ENCODE measurements around the gene PPP1R14B.

DNA sequence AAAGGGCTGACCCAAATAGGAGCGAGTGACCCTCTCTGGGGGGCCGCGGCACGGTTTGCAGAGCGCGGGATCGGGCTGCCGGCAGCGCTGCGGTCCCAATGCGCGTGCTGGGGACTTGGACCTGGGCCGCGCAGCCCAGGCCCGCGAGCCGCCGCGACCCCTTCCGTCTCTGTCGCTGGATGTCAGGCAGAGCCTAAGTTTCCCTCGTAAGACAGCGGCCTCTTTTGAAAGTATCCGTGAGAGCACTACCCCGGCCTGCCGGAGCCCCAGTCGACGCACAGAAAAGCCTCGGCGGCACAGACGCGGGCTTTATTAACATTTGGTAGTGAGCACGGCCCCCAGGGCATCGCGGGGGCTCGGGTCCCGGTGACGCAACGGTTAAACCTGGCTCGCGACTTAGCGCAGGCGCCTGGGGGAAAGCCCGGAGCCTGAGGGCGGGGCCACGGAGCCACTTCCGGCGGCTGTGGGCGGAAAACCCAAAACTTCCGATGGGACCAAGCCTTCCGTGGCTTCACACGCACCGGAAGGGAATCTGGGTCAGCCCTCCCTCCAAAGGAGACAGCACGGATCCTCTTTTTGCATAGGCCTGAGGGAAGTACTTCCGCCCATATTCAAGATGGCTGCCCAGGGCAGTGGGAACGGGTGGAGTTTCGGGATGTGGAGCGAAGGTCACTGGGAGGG is 22.9 kb upstream of the PPP1R14B start:
- TF ChIP-seq, protein P1, sequence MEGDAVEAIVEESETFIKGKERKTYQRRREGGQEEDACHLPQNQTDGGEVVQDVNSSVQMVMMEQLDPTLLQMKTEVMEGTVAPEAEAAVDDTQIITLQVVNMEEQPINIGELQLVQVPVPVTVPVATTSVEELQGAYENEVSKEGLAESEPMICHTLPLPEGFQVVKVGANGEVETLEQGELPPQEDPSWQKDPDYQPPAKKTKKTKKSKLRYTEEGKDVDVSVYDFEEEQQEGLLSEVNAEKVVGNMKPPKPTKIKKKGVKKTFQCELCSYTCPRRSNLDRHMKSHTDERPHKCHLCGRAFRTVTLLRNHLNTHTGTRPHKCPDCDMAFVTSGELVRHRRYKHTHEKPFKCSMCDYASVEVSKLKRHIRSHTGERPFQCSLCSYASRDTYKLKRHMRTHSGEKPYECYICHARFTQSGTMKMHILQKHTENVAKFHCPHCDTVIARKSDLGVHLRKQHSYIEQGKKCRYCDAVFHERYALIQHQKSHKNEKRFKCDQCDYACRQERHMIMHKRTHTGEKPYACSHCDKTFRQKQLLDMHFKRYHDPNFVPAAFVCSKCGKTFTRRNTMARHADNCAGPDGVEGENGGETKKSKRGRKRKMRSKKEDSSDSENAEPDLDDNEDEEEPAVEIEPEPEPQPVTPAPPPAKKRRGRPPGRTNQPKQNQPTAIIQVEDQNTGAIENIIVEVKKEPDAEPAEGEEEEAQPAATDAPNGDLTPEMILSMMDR (IDR thresholded peaks at IDR 0.05) = peak in 1 of 3 donors; percentile 18
- peak; percentile 86 to 93 (median 92) for TF ChIP-seq POLR2AphosphoS5 (IDR thresholded peaks at IDR 0.05)
